Measurements from ENCODE around the gene PANX1. TPM values are rescaled to one million over a fixed set of nuclear protein-coding genes. Genes with fewer than 3 reads are reported as not detected.

The PANX1 gene
- total RNA-seq, 1 experiment from 2014 or later, result 37.5 TPM

DNA sequence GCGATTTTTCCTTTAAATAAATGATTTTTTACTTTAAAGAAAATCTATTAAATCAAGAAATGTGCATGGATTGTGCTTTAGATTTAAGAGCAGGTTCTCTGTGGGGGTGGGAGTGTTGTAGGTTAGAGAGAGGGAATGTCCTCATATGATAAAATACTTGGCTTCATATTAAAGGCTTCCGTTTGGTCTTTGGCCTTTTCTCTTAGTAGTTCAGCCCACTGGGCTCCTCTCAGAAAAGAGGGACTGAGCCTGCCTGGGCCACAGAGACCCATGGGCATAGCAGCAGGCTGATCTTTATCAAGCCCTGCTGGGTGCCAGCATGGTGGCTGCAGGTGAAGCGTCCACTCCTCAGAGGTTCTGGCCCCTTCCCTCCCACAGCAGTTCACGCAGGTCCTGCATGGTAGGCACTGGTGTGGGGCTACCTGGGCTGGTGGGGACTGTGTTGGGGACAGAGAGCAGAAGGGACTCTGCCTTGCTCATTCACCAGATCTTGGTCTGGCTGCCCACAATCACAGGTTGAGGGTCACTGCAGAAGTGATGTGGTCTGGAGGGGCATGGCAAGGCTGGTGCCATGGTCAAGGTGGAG, 4.3 kb downstream of the PANX1 start:
- no peak overlapping the region for H3K18ac ChIP-seq (ENCODE audit: insufficient read length, low read depth, low read length)
- H3T11ph ChIP-seq (ENCODE audit: low read length), result no peak overlapping the region
- no peak overlapping the region for H2BK120ac ChIP-seq (ENCODE audit: low read depth, low read length, poor library complexity, severe bottlenecking)
- H3K14ac ChIP-seq (ENCODE audit: insufficient read depth, low read length), result no peak overlapping the region
- no peak overlapping the region for H3K27ac ChIP-seq (ENCODE audit: insufficient read length, low read depth, low read length)
- H4K91ac ChIP-seq (ENCODE audit: insufficient read length, low read depth, low read length), result no peak overlapping the region
- H3K36me3 Mint-ChIP-seq (ENCODE audit: insufficient read depth in 1 of 3, low read depth in 3 of 3), result peaks cover 6 to 14% (median 12%) of the 10 kb centered on the region in 3 experiments; a peak in 6 of 7 replicates
- peak overlapping the region in 2 of 3 experiments; percentile 27 to 41; a peak in 2 of 7 replicates for H3K27ac Mint-ChIP-seq
- H2BK20ac ChIP-seq (ENCODE audit: low read depth, low read length, poor library complexity, severe bottlenecking), result no peak overlapping the region
- no peak overlapping the region for H2BK5ac ChIP-seq (ENCODE audit: insufficient read length, low read length)
- H4K8ac ChIP-seq (replicated peaks; ENCODE audit: insufficient read length, low read depth, low read length), result no peak overlapping the region
- H3K56ac ChIP-seq (ENCODE audit: insufficient read length, low read depth, low read length), result no peak overlapping the region
- no peak overlapping the region for H3K9ac ChIP-seq (ENCODE audit: extremely low read depth, insufficient read length, low read length)
- H3K79me1 ChIP-seq (ENCODE audit: insufficient read depth, low read depth, low read length, poor library complexity, severe bottlenecking), result peaks cover 4% of the 10 kb centered on the region
- no peak overlapping the region for H3K4me3 Mint-ChIP-seq
- no peaks in the 10 kb centered on the region for H3K27me3 ChIP-seq (ENCODE audit: insufficient read depth, low read length)
- H4K20me1 ChIP-seq (ENCODE audit: control insufficient read depth, insufficient read depth, insufficient read length), result no peaks in the 10 kb centered on the region
- H3K23me2 ChIP-seq (ENCODE audit: insufficient read length, low read depth, low read length, poor library complexity, severe bottlenecking), result peaks cover 21% of the 10 kb centered on the region
- H2BK12ac ChIP-seq (ENCODE audit: insufficient read length, low read depth, low read length), result no peak overlapping the region
- H3K4me1 Mint-ChIP-seq, result peaks cover 41 to 43% of the 10 kb centered on the region in 2 experiments
- no peak overlapping the region for H3K4ac ChIP-seq (ENCODE audit: low read depth, low read length)
- no peak overlapping the region for H3K23ac ChIP-seq (ENCODE audit: insufficient read length, low read depth, low read length)
- no peak overlapping the region for H4K5ac ChIP-seq (ENCODE audit: insufficient read length, low read depth, low read length)
- no peaks in the 10 kb centered on the region for H3K27me3 Mint-ChIP-seq (ENCODE audit: low read depth)
- no peak overlapping the region for H2AK5ac ChIP-seq (ENCODE audit: insufficient read length, low read length)
- no peak for DNase-seq
- H3K9me3 Mint-ChIP-seq, result no peaks in the 10 kb centered on the region; a peak in 1 of 5 replicates
- no CpG with 5 or more reads among the region's 4 CpGs for WGBS (ENCODE audit: extremely low coverage, insufficient read length, low lambda C conversion rate)
- TF ChIP-seq, protein P1, sequence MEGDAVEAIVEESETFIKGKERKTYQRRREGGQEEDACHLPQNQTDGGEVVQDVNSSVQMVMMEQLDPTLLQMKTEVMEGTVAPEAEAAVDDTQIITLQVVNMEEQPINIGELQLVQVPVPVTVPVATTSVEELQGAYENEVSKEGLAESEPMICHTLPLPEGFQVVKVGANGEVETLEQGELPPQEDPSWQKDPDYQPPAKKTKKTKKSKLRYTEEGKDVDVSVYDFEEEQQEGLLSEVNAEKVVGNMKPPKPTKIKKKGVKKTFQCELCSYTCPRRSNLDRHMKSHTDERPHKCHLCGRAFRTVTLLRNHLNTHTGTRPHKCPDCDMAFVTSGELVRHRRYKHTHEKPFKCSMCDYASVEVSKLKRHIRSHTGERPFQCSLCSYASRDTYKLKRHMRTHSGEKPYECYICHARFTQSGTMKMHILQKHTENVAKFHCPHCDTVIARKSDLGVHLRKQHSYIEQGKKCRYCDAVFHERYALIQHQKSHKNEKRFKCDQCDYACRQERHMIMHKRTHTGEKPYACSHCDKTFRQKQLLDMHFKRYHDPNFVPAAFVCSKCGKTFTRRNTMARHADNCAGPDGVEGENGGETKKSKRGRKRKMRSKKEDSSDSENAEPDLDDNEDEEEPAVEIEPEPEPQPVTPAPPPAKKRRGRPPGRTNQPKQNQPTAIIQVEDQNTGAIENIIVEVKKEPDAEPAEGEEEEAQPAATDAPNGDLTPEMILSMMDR (conservative IDR thresholded peaks at IDR 0.05), result no peak
- H2AFZ ChIP-seq (ENCODE audit: low read length), result no peak overlapping the region
- no peaks in the 10 kb centered on the region for H3K9me3 ChIP-seq (ENCODE audit: control insufficient read depth, low read depth, low read length)
- peaks cover 65% of the 10 kb centered on the region for H3K79me2 ChIP-seq (ENCODE audit: insufficient read depth, low read length)
- no peak overlapping the region for H2BK15ac ChIP-seq (ENCODE audit: low read depth, low read length)
- no peak overlapping the region for H3K4me2 ChIP-seq (ENCODE audit: insufficient read depth, insufficient read length, low read length)
- H3K4me1 ChIP-seq (ENCODE audit: insufficient read depth, low read length), result peaks cover 12% of the 10 kb centered on the region; the same call in 1 of the 2 replicates

Data from H9 (cell line).